Keratinocyte (primary cell): ENCODE data around the gene LPIN3.

ENCODE experiments used
- EZH2 ChIP-seq: IDR thresholded peaks from one replicate; pipeline ENCODE4 v1.6.1; 2012; ENCODE audit warnings: inconsistent platforms, mild to moderate bottlenecking, low read length, moderate library complexity
- TF ChIP-seq, protein P1 (sequence below), 3 experiments: IDR thresholded peaks in 1 of 3; conservative IDR thresholded peaks in 1 of 3; optimal IDR thresholded peaks in 1 of 3; 2 replicates in 2 of 3; 3 replicates in 1 of 3; pipeline versions ENCODE3 to v1.5.1; 2011; ENCODE audit warnings: low read length in 3 of 3, mild to moderate bottlenecking in 3 of 3, moderate library complexity in 2 of 3, control low read depth in 1 of 3, inconsistent platforms in 1 of 3; ENCODE audit not compliant: insufficient read depth in 2 of 3; ENCODE audit errors: extremely low read depth in 1 of 3

DNA sequence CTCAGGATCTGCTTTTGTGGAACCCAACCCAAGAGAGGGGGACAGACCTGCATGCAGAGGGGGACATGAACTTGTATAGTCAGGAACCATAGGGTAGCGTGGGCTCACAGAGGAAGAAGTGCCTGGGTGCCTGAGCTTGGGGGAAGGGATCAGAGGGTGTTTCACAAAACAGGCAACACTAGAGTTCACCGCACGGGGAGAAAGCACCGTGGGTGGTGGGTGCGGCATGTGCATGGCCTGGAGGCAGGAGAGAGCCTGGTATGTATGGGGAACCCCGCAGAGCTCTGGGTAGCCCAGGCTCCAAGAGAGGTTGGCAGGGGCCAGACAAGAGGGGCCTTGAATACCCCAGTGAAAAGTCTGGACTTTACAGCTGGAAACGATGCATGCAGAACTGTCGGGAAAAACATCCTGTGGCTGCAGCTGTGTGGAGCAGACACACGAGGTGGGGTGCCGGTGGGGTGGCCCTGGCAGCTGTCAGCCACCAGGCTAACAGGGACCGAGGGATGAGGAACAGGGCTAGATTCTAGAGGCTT, 32.7 kb downstream of the LPIN3 start:
- TF ChIP-seq EZH2: no peak
- TF ChIP-seq, protein P1, sequence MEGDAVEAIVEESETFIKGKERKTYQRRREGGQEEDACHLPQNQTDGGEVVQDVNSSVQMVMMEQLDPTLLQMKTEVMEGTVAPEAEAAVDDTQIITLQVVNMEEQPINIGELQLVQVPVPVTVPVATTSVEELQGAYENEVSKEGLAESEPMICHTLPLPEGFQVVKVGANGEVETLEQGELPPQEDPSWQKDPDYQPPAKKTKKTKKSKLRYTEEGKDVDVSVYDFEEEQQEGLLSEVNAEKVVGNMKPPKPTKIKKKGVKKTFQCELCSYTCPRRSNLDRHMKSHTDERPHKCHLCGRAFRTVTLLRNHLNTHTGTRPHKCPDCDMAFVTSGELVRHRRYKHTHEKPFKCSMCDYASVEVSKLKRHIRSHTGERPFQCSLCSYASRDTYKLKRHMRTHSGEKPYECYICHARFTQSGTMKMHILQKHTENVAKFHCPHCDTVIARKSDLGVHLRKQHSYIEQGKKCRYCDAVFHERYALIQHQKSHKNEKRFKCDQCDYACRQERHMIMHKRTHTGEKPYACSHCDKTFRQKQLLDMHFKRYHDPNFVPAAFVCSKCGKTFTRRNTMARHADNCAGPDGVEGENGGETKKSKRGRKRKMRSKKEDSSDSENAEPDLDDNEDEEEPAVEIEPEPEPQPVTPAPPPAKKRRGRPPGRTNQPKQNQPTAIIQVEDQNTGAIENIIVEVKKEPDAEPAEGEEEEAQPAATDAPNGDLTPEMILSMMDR (optimal IDR thresholded peaks at IDR 0.05 in 1 of 3, IDR thresholded peaks at IDR 0.05 in 1 of 3, conservative IDR thresholded peaks at IDR 0.05 in 1 of 3; ENCODE audit: extremely low read depth in 1 of 3, insufficient read depth in 2 of 3, low read length in 3 of 3): no peak
